HG03469 (cell line): Measurements from ENCODE around the gene HOTAIR.

Experiments
- ATAC-seq: cut with Tn5 transposase; IDR thresholded peaks from one replicate; pipeline ENCODE4 v1.9.1; 2021; ENCODE audit warnings: mild to moderate bottlenecking, moderate library complexity, moderate number of reproducible peaks; ENCODE audit not compliant: unreplicated experiment

Gene HOTAIR

DNA sequence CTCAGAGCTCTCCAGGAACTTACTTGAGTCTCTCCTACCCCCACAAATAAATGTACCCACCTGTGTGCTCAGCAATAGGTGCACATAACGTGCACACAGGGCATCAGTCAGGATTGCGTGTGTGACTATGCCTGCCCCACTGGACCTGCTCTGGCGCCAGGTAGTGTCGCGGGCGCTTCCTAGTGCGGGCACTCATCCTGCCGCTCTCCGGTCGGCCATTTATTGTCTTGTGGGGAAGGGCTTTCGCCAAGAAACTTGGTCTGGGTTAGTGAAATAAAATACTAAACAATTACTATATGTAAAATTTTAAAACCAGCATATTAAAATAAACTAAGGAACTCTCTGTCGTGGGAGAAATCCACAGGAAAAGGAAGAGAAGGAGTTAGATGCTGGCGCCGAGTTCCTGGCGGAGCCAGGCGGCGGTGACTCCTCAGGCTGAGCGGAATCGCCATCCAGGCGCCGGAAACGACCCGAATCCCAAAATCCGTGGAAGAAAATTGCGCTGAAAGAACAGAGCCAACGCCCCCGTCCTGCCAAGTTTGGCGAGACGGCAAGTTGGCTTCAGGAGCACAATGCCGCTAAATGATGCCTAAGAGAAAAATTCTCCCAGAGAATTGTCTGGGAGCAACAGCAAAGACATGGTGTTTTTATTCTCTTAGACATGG, 44.0 kb downstream of the HOTAIR start:
- ATAC-seq = no peak

DNA sequence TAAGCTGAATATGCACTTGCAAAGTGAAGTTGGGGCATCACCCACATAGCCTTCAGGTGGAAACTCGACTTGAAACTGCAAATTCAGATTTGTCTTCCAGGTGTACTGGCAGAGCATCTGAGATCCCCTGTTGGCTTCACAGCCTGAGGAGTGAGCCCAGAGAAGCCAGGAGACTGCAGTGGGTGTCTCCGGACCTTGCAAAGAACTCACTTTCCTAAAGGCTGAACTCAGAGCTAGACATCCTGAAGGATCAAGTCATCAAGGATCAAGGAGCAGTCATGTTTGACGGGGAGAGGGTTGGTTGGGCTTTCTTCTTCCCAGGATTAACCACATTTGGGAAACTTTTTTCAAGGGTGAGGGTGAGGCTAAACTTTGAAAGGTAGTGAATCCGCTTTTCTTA, 45.2 kb downstream of the HOTAIR start:
- ATAC-seq = no peak

DNA sequence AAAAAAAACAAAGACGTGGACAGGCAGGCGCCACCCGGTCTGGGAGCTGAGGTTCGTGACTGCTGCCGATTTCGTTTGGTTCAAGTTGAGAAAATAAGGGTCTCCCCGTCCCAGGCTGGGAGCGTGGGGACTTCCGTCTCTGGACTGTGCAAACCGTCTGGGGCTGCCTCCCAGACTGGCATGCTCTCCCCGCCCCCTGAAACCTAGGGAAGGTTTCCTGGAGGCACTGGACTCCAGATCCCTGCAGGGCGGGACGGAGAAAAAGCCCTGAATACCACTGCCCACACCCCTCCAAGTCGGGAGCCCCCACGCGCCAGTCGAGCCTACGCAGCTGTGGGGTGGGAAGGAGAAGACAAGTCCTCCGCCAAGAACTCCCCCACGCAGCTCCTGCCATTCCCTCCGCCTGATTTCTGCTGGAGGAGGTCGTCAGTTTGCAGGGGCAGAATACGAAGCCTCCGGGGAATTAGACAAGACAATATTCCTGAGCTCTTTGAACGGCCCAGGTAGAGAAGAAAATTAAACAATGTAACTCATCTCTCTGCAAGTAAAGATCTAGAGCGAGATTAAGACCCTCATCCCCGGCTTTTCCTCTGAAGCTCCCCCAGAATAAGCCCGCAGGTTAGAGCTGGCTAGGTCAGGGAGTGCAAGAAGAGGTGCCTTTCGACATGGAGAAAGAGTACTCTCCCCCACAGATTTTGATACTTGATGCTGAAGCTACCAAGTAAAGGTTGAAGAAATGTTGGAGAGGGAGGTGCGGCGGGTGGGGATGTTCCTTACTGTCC, 46.5 kb downstream of the HOTAIR start:
- ATAC-seq = no peak

DNA sequence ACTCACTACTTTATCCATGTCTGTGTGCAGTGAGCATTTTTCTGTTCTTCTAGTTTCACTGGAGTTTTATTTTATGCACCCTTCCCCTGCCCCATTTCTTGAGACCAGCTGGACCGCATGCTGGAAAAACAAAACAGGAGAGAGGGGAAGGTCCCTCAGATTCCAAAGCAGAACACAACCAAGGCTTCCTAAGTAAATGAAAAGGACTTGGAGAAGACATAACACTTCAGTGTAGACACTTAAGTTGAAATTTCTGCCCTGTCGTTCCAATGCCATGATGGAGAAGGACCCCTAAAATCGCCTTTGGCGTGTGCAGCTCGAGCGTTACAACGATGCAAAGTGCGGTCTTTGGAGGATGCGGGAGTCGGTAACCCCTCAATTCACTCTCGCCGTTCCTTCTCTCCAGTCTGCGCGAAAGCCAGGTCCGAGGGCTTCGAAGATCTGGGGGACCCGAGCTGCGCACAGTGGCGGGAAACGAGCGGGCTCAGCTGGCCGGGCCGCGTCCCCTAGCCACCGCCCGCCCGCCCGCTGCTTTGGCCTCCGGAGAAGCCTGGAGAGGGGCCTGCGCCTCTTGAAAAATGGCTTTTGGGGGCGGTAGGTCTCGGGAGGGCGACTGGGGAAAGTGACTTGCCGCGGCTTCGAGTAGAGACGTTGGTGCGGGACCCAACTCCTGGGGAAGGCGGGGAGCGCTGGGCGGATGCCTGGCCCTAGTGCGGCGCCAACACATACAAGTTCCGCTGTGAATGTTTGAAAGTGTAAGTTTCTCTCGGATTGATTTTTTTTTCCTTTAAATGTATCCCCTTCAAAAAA, 47.3 kb downstream of the HOTAIR start:
- ATAC-seq = no peak

DNA sequence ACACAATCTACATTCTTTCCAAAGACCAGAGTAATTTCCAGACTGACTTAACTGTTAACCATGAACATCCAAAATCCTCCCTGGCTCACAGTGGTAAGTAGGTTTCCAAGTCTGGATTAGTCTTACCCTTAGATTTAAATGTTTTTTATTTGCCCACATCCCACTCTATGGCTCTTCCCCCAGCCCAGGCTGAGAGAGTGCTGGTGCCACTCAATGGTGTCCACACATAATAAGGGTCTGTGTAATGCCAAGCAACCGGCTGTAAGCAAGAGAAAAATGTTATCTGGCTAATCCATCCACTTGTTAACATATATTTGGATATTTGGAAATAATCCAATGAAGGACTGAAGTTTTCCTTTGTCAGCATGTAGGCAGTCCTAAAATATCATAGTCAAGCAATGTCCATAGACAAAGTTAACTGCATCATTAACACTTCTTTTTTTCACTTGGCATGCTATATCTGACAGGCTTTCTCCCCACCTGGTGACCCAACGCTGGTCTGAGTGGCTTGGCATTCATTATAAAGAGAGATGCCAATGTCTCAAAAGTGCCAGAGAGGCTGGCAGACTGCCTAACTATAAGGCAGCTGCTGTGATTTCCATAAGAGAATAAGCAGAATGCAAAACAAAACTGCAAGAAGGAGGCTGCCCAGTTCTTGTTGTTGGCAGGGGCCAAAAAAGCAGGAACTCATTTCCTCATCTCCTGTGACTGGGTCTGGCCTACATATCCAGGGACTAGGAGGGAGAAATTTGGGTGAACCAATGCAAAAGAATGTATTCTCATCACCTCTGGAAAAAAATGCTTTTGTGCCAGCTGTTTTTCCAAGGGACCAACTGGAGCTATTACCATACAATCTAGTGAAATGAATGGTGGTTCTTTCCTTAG, 50.0 kb downstream of the HOTAIR start:
- no peak for ATAC-seq

DNA sequence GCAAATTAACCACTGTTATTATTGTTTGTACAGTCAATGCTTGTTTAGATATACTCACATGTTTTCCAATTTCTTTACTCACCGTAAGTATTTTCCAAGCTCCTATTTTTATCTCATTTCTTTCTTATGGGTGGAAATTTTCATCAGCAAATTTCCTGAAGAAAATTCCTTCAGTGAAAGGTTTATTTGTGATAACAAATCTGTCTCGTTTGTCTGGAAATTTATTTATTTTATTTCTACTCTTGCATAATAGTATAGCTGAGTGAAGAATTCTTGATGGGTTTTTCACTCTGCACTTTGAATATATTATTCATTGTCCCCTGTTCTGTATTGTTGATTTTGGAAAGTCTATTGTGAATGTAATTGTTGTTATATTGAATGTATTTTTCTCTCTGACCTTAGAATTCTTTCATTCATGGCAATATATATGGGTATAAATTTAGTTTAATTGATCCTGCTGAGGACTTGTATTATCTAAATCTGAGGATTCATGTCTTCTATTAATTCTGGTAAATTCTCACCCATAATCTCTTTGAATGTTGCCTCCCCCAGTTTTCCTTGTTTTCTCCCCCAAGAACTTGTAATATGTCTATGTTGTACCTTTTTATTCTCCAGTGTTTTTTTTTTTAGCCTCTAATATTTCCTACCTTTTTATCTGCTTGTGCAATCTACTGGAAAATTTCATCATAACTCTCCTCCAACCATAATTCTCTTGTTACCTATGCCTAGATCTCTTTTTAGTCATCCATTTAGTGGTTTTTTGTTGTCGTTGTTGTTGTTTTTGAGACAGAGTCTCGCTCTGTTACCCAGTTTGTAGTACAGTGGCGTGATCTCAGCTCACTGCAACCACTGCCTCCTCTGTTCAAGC, 57.7 kb downstream of the HOTAIR start:
- ATAC-seq = no peak
